Loucy (cell line): ENCODE measurements around the gene APH1B.

ENCODE experiments used
- H2AFZ ChIP-seq: fragments of 200-600 bp; sonication (generic); 2 replicates; pipeline ENCODE4 v1.6.0; 2016; ENCODE audit warnings: antibody characterized with exemption, mild to moderate bottlenecking, low read length, moderate library complexity
- H3F3A ChIP-seq: fragments of 200-600 bp; 2 replicates; pipeline ENCODE4 v1.6.0; 2016; ENCODE audit warnings: antibody characterized with exemption, low read depth, mild to moderate bottlenecking
- H3K27me3 ChIP-seq: fragments of 200-600 bp; sonication (generic); 2 replicates; pipeline ENCODE4 v1.6.1; 2014; ENCODE audit warnings: low read length, mild to moderate bottlenecking; ENCODE audit not compliant: insufficient read depth, poor library complexity, severe bottlenecking
- H3K36me3 ChIP-seq: fragments of 200-600 bp; sonication (generic); 2 replicates; pipeline ENCODE4 v1.6.1; 2016; ENCODE audit warnings: low read length; ENCODE audit not compliant: insufficient read depth
- H3K4me1 ChIP-seq: fragments of 200-600 bp; sonication (generic); 2 replicates; pipeline ENCODE4 v1.5.1; 2014; ENCODE audit warnings: low read length, mild to moderate bottlenecking; ENCODE audit not compliant: insufficient read depth, poor library complexity, severe bottlenecking
- H3K4me2 ChIP-seq: fragments of 200-600 bp; sonication (generic); 2 replicates; pipeline ENCODE4 v1.6.0; 2014; ENCODE audit warnings: antibody characterized with exemption, low read length, low read depth, mild to moderate bottlenecking; ENCODE audit not compliant: poor library complexity, severe bottlenecking
- H3K4me3 ChIP-seq: fragments of 200-600 bp; sonication (generic); 2 replicates; pipeline ENCODE4 v1.5.1; 2014; ENCODE audit warnings: low read length, mild to moderate bottlenecking, mixed read lengths; ENCODE audit not compliant: poor library complexity, severe bottlenecking
- H3K79me2 ChIP-seq: fragments of 200-600 bp; sonication (generic); 2 replicates; pipeline ENCODE4 v1.6.1; 2014; ENCODE audit warnings: low read length; ENCODE audit not compliant: insufficient read depth
- H3K9ac ChIP-seq: fragments of 200-600 bp; sonication (generic); 2 replicates; pipeline ENCODE4 v1.6.0; 2014; ENCODE audit warnings: mild to moderate bottlenecking, low read depth, low read length, moderate library complexity; ENCODE audit not compliant: poor library complexity, severe bottlenecking
- H3K9me2 ChIP-seq: fragments of 200-600 bp; sonication (generic); replicated peaks from 2 replicates; pipeline ENCODE4 v1.6.1; 2016; ENCODE audit warnings: low read depth, low read length, mixed read lengths
- H3K9me3 ChIP-seq: fragments of 200-600 bp; sonication (generic); 2 replicates; pipeline ENCODE4 v1.6.1; 2014; ENCODE audit warnings: mild to moderate bottlenecking, antibody characterized with exemption, low read length, low read depth; ENCODE audit not compliant: insufficient read depth
- H4K20me1 ChIP-seq: fragments of 200-600 bp; sonication (generic); 2 replicates; pipeline ENCODE4 v1.6.0; 2014; ENCODE audit warnings: antibody characterized with exemption, low read length, mild to moderate bottlenecking; ENCODE audit not compliant: insufficient read depth, poor library complexity, severe bottlenecking
- EZH2phosphoT487 ChIP-seq: fragments of 200-600 bp; IDR thresholded peaks from 2 replicates; pipeline ENCODE4 v1.6.1; 2018; ENCODE audit warnings: antibody characterized with exemption, mild to moderate bottlenecking, moderate library complexity, borderline replicate concordance
- TF ChIP-seq, protein P1 (sequence below): fragments of 200-600 bp; sonication (generic); conservative IDR thresholded peaks from 2 replicates; pipeline ENCODE4 v1.5.1; 2014; ENCODE audit warnings: mild to moderate bottlenecking, antibody characterized with exemption, low read length

Gene APH1B

DNA sequence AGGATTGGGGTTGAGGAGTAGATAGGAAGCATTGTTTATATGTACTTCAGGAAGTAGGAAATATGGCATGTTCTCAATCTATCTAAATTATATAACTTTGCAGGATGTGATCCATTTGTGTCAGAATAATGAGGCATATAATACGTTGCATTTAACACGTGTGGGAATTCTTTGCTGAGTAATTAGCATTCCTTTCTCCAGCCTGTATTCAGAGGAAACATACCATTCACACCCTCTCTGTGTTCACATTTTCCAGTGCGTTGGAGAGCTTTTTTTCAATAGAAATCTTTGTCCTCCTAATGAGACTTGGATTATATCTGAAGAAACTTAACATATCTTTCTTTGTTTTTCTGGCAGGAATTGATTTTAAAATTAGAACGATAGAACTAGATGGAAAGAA lies 33.0 kb upstream of the APH1B start:
- H2AFZ ChIP-seq = no peak overlapping the region
- no peaks in the 10 kb centered on the region for H3K9me3 ChIP-seq
- H3K4me1 ChIP-seq = peaks cover 20% of the 10 kb centered on the region

DNA sequence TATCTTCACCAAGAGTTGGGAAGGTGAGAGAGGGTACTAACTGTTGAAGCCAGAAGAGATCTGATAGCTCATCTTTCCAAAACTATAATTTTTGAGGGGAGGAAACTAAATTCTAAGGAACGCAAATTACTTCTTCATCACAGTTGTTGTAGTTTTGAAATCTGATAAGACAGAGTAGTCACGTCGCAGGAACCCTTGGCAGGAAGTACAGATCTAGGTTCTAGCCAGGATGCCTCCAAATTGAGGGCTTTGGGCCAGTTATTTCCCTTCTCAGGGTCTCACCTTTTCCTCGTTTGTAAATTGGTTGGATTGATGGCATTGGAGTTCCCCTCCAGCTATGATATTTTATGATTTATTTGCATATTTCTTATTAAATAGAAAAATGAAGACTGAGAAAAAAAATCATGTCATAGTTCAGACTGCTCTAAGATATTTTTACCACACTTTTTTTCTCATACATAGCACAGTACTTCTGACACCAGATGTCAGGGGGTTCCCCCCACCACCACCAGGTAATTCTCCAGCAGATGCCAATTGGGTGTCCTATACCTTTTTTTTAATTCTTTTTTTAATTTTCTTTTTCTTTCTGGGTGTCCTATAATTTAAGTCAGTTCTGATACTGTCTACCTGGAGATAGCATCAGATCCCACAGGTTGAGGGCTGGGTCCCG lies 32.3 kb upstream of the APH1B start:
- Histone ChIP-seq H3K4me2 (no peak overlapping the region), H4K20me1 (peaks cover 26% of the 10 kb centered on the region), H3K9me3 (no peaks in the 10 kb centered on the region), H3K27me3 (no peaks in the 10 kb centered on the region), H3K4me1 (peaks cover 16% of the 10 kb centered on the region), H3K9me2 (no peaks in the 10 kb centered on the region), H3K79me2 (peaks cover 49% of the 10 kb centered on the region), H3K4me3 (no peak overlapping the region), H3F3A (no peaks in the 10 kb centered on the region), H3K36me3 (peaks cover 44% of the 10 kb centered on the region), H2AFZ (no peak overlapping the region), H3K9ac (no peak overlapping the region)
- TF ChIP-seq EZH2phosphoT487 = no peak
- TF ChIP-seq, protein P1, sequence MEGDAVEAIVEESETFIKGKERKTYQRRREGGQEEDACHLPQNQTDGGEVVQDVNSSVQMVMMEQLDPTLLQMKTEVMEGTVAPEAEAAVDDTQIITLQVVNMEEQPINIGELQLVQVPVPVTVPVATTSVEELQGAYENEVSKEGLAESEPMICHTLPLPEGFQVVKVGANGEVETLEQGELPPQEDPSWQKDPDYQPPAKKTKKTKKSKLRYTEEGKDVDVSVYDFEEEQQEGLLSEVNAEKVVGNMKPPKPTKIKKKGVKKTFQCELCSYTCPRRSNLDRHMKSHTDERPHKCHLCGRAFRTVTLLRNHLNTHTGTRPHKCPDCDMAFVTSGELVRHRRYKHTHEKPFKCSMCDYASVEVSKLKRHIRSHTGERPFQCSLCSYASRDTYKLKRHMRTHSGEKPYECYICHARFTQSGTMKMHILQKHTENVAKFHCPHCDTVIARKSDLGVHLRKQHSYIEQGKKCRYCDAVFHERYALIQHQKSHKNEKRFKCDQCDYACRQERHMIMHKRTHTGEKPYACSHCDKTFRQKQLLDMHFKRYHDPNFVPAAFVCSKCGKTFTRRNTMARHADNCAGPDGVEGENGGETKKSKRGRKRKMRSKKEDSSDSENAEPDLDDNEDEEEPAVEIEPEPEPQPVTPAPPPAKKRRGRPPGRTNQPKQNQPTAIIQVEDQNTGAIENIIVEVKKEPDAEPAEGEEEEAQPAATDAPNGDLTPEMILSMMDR = no peak

More for the DNA sequence above, 33.0 kb upstream of the APH1B start:
- no peaks in the 10 kb centered on the region for H3K27me3 ChIP-seq
- H4K20me1 ChIP-seq = peaks cover 33% of the 10 kb centered on the region
- H3K79me2 ChIP-seq = peaks cover 56% of the 10 kb centered on the region
- H3K9ac ChIP-seq = no peak overlapping the region
- no peaks in the 10 kb centered on the region for H3F3A ChIP-seq
- H3K4me3 ChIP-seq = no peak overlapping the region
- TF ChIP-seq, protein P1 = no peak
- no peak for TF ChIP-seq EZH2phosphoT487
- no peak overlapping the region for H3K4me2 ChIP-seq
- peaks cover 40% of the 10 kb centered on the region for H3K36me3 ChIP-seq
- no peaks in the 10 kb centered on the region for H3K9me2 ChIP-seq

DNA sequence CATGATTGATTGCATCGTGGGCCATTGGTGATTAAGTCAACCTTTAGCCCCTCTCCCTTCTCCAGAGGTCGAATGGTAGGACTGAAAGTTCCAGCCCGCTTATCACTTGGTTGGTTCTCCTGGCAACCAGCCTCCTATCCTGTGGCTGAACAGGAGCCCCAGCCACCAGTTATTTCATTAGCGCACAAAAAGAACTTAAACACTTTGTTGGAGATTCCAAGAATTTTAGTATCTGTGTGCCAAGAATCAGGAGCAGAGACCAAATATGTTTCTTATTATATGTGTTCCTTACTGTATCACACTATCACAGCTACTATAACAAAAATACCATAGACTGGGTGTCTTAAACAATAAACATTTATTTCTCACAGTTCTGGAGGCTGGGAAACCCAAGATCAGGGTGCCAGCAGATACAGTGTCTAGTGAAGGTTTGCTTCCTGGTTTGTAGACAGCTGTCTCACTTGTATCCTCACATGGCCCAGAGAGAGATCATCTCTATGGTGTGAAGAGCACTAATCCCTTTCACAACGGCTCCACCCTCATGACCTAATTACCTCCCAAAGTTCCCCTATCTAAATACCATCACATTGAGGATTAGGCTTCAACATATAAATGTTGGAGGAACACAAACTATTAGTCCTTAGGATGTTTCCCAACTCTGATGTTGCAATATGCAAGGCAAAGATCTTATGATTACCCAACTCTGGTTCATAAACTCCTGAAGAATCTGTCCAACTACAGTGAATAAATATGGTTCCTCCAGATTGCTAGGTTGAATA lies 30.5 kb upstream of the APH1B start:
- Histone ChIP-seq H3F3A (no peaks in the 10 kb centered on the region), H3K36me3 (peaks cover 61% of the 10 kb centered on the region), H3K9me3 (no peaks in the 10 kb centered on the region), H3K4me2 (no peak overlapping the region), H3K79me2 (peaks cover 31% of the 10 kb centered on the region), H3K9me2 (no peaks in the 10 kb centered on the region), H3K4me1 (peaks cover 13% of the 10 kb centered on the region), H3K27me3 (no peaks in the 10 kb centered on the region), H3K4me3 (no peak overlapping the region), H4K20me1 (peaks cover 17% of the 10 kb centered on the region), H2AFZ (no peak overlapping the region), H3K9ac (no peak overlapping the region)
- TF ChIP-seq, protein P1 = no peak
- TF ChIP-seq EZH2phosphoT487 = no peak
